Fibroblast of lung (primary cell): ENCODE results near the gene CRADD. TPM values are rescaled to one million over a fixed set of nuclear protein-coding genes. Genes with fewer than 3 reads are reported as not detected.

Experiments
- DNase-seq, 2 donors: peaks; one replicate each; pipeline versions ENCODE4 v3.0.0 to v3.0.0-alpha.2; 2010; ENCODE audit warnings: low read depth in 2 of 2
- H2AFZ ChIP-seq: 2 replicates; pipeline ENCODE4 v1.5.1; 2012; ENCODE audit warnings: low read length, control low read depth, inconsistent platforms
- H3K27ac ChIP-seq: 2 replicates; pipeline ENCODE4 v1.5.1; 2011; ENCODE audit warnings: low read length, control low read depth; ENCODE audit not compliant: insufficient read depth
- H3K27me3 ChIP-seq: 2 replicates; pipeline ENCODE4 v1.5.1; 2011; ENCODE audit warnings: mild to moderate bottlenecking, low read length; ENCODE audit not compliant: control insufficient read depth, insufficient read depth
- H3K36me3 ChIP-seq: 2 replicates; pipeline ENCODE4 v1.5.1; 2011; ENCODE audit warnings: low read length; ENCODE audit not compliant: control insufficient read depth, insufficient read depth
- H3K4me1 ChIP-seq: 2 replicates; pipeline ENCODE4 v1.5.1; 2011; ENCODE audit warnings: low read length; ENCODE audit not compliant: control insufficient read depth, insufficient read depth; ENCODE audit errors: extremely low read depth
- H3K4me2 ChIP-seq: 2 replicates; pipeline ENCODE4 v1.5.1; 2011; ENCODE audit warnings: low read length, control low read depth; ENCODE audit not compliant: insufficient read depth; ENCODE audit errors: extremely low read depth
- H3K4me3 ChIP-seq, 4 experiments: fragments of 200-600 bp in 1 of 4; sonication (generic) in 1 of 4; replicated peaks in 1 of 4; 2 replicates each; pipeline ENCODE4 v1.5.1; 2011 to 2016; ENCODE audit warnings: low read length in 4 of 4, low read depth in 3 of 4, mild to moderate bottlenecking in 3 of 4, control low read depth in 2 of 4, inconsistent platforms in 1 of 4, mixed read lengths in 1 of 4; ENCODE audit not compliant: insufficient read depth in 1 of 4; ENCODE audit errors: control extremely low read depth in 1 of 4
- H3K79me2 ChIP-seq: 2 replicates; pipeline ENCODE4 v1.5.1; 2012; ENCODE audit warnings: mild to moderate bottlenecking, low read length, inconsistent platforms; ENCODE audit not compliant: control insufficient read depth, insufficient read depth
- H3K9ac ChIP-seq: 2 replicates; pipeline ENCODE4 v1.5.1; 2011; ENCODE audit warnings: mild to moderate bottlenecking, low read length, control low read depth; ENCODE audit not compliant: insufficient read depth
- H3K9me3 ChIP-seq: 2 replicates; pipeline ENCODE4 v1.5.1; 2012; ENCODE audit warnings: low read depth, low read length; ENCODE audit not compliant: control insufficient read depth, insufficient read depth
- H4K20me1 ChIP-seq: 2 replicates; pipeline ENCODE4 v1.5.1; 2011; ENCODE audit warnings: low read length; ENCODE audit not compliant: control insufficient read depth, insufficient read depth; ENCODE audit errors: extremely low read depth
- CTCF ChIP-seq, 2 donors: IDR thresholded peaks in 1 of 2; conservative IDR thresholded peaks in 1 of 2; 1 replicate in 1 of 2; 2 replicates in 1 of 2; pipeline ENCODE4 v1.5.1; 2011 to 2012; ENCODE audit warnings: low read length in 2 of 2, control low read depth in 1 of 2, inconsistent platforms in 1 of 2, low read depth in 1 of 2, mild to moderate bottlenecking in 1 of 2
- EZH2 ChIP-seq: IDR thresholded peaks from 2 replicates; pipeline ENCODE4 v1.5.1; 2012; ENCODE audit warnings: low read length, control low read depth, mild to moderate bottlenecking; ENCODE audit errors: missing control alignments
- polyA plus RNA-seq, 2 donors: library from polyadenylated mRNA; depleted of rRNA in 1 of 2; stranded (reverse) in 1 of 2; unstranded in 1 of 2; fragments of >200 nt; gene quantifications; 2 replicates each; pipeline ENCODE4 v1.2.1, GENCODE V29; 2011 to 2012; ENCODE audit warnings: missing spikeins in 1 of 2
- total RNA-seq: library from RNA; depleted of rRNA; stranded (reverse); fragments of >200 nt; gene quantifications from 2 replicates; pipeline ENCODE4 v1.2.1, GENCODE V29; 2014

The CRADD gene
- total and polyA plus RNA-seq, 2 donors (not counting 1 experiment from before 2014, with no cell fraction given) = 13.5 to 21.1 TPM

GRCh38 chr12:93813972-93814821 is 137.0 kb downstream of the CRADD start:
- Histone ChIP-seq H3K4me3 (peak overlapping the region in 2 of 4 experiments; percentile 1 to 18), H3K79me2 (no peaks in the 10 kb centered on the region), H3K9ac (peak overlapping the region; percentile 18), H3K27me3 (no peaks in the 10 kb centered on the region), H2AFZ (peak overlapping the region; percentile 30), H3K36me3 (no peaks in the 10 kb centered on the region), H4K20me1 (no peaks in the 10 kb centered on the region), H3K9me3 (no peaks in the 10 kb centered on the region), H3K4me1 (peaks cover 26% of the 10 kb centered on the region), H3K4me2 (peak overlapping the region; percentile 67), H3K27ac (peak overlapping the region; percentile 76)
- TF ChIP-seq EZH2 = no peak
- TF ChIP-seq CTCF (conservative IDR thresholded peaks at IDR 0.05 in 1 of 2, IDR thresholded peaks at IDR 0.05 in 1 of 2; ENCODE audit: low read depth in 1 of 2, low read length in 2 of 2) = no peak
- DNase-seq = peak; percentile 51 to 99

- no peaks in the 10 kb centered on the region for H4K20me1 ChIP-seq
- H3K9ac ChIP-seq = no peak overlapping the region
- peak overlapping the region; percentile 65 for H3K4me2 ChIP-seq
- no peaks in the 10 kb centered on the region for H3K9me3 ChIP-seq
- H3K36me3 ChIP-seq = no peaks in the 10 kb centered on the region
- no peak overlapping the region for H3K4me3 ChIP-seq
- no peaks in the 10 kb centered on the region for H3K79me2 ChIP-seq
- H3K27ac ChIP-seq = peak overlapping the region; percentile 42
- TF ChIP-seq CTCF (conservative IDR thresholded peaks at IDR 0.05 in 1 of 2, IDR thresholded peaks at IDR 0.05 in 1 of 2; ENCODE audit: low read depth in 1 of 2, low read length in 2 of 2) (no peak), EZH2 (no peak)
- no peak overlapping the region for H2AFZ ChIP-seq
- H3K4me1 ChIP-seq = peaks cover 22% of the 10 kb centered on the region
- no peaks in the 10 kb centered on the region for H3K27me3 ChIP-seq
- no peak for DNase-seq
Measured at GRCh38 chr12:93818488-93819049, 141.4 kb downstream of the CRADD start.

DNA sequence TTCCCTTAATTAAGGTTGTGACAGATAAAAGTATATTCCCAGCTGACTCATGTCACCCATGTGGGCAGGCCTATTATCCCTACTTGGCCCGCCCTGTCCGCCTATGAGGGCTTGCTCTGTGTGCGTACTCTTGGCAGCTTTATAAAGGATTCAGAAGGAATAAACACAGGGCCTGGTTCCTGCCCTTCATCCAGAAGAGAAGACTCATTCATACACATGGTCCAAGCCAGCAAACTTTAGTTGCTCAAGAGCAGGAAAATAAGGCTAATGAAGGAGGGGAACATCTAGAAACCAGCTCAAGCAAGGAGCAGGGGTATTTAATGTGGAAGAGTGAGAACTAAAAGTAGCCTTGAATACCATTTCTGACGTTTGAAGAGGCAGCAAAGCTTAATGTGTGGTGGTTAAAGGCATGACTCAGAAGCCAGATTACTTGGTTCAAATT is 141.9 kb downstream of the CRADD start:
- TF ChIP-seq EZH2 = no peak
- no peak for TF ChIP-seq CTCF (conservative IDR thresholded peaks at IDR 0.05 in 1 of 2, IDR thresholded peaks at IDR 0.05 in 1 of 2; ENCODE audit: low read depth in 1 of 2, low read length in 2 of 2)
- Histone ChIP-seq H3K27ac (peak overlapping the region; percentile 42), H3K9me3 (no peaks in the 10 kb centered on the region), H3K79me2 (no peaks in the 10 kb centered on the region), H3K27me3 (no peaks in the 10 kb centered on the region), H3K4me3 (no peak overlapping the region), H2AFZ (no peak overlapping the region), H4K20me1 (no peaks in the 10 kb centered on the region), H3K4me1 (peaks cover 17% of the 10 kb centered on the region), H3K4me2 (peak overlapping the region; percentile 65), H3K9ac (no peak overlapping the region), H3K36me3 (no peaks in the 10 kb centered on the region)
- DNase-seq = peak; percentile 92 to 97
